Thyroid gland (tissue), 4 donors: ENCODE results near the gene TTC4.

ENCODE experiments used
- POLR2A ChIP-seq, 2 donors: fragments of 450-650 bp; IDR thresholded peaks; one replicate each; pipeline ENCODE4 v1.6.1; 2017; ENCODE audit warnings: antibody characterized with exemption in 2 of 2, mild to moderate bottlenecking in 2 of 2, moderate library complexity in 1 of 2
- TF ChIP-seq, protein P1 (sequence below), 6 experiments: fragments of 200-600 bp in 3 of 6; fragments of 450-650 bp in 3 of 6; sonication (generic) in 3 of 6; IDR thresholded peaks; one replicate each; pipeline ENCODE4 v1.5.1; 2016 to 2019; ENCODE audit warnings: antibody characterized with exemption in 6 of 6, mild to moderate bottlenecking in 2 of 6, inconsistent platforms in 1 of 6, moderate library complexity in 1 of 6

DNA sequence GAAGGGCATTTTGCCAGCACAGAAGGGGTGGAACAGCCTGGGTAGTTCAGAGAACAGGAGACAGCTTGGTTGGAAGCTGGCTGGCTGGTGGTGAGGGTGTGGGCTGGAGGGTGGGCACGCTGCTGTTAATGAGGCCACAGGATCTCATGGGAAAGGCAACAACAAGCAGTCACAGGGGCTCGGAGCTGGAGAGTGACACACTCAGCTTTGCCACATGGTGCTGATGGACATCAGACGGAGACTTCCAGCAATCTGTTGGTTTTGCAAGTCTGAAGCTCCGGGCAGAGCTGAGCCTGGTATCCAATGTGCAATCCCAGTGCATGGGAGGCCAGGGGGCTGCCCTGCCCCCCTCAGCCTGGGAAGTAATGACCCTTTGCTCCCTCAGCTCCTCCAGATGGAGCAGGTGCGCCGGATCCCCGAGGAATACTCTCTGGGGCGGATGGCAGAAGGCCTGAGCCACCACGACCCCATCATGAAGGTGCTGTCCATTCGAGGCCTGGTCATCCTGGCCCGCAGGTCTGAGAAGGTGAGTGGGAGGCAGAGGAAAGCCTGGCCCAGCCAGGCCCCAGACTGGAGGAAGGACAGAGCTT lies 15.6 kb upstream of the TTC4 start:
- TF ChIP-seq, protein P1, sequence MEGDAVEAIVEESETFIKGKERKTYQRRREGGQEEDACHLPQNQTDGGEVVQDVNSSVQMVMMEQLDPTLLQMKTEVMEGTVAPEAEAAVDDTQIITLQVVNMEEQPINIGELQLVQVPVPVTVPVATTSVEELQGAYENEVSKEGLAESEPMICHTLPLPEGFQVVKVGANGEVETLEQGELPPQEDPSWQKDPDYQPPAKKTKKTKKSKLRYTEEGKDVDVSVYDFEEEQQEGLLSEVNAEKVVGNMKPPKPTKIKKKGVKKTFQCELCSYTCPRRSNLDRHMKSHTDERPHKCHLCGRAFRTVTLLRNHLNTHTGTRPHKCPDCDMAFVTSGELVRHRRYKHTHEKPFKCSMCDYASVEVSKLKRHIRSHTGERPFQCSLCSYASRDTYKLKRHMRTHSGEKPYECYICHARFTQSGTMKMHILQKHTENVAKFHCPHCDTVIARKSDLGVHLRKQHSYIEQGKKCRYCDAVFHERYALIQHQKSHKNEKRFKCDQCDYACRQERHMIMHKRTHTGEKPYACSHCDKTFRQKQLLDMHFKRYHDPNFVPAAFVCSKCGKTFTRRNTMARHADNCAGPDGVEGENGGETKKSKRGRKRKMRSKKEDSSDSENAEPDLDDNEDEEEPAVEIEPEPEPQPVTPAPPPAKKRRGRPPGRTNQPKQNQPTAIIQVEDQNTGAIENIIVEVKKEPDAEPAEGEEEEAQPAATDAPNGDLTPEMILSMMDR (IDR thresholded peaks at IDR 0.05): no peak
- no peak for TF ChIP-seq POLR2A (IDR thresholded peaks at IDR 0.05)
